ENCODE results near the gene CDH15. TPM values are rescaled to one million over a fixed set of nuclear protein-coding genes. Genes with fewer than 3 reads are reported as not detected.
"Not testable (repeated sequence)": the region's sequence is repeated elsewhere in the genome, so short reads cannot be mapped to it uniquely, and the experiment has no call there.

Gene CDH15
- total RNA-seq, 1 experiment from 2014 or later: 0.05 TPM

- Histone ChIP-seq H3K9me3 (replicated peaks) (no peaks in the 10 kb centered on the region; the same call in 1 of the 2 replicates), H3K27me3 (replicated peaks) (peaks cover 11% of the 10 kb centered on the region), H3K27ac (no peak overlapping the region), H3K4me1 (replicated peaks) (0 out of 2 replicates have a peak, but pooled peaks cover 4% of the 10 kb centered on the region), H3K36me3 (peaks cover 2% of the 10 kb centered on the region; the same call in 1 of the 2 replicates), H3K4me3 (no peak overlapping the region)
- DNase-seq (ENCODE audit: low read depth in 1 of 2, low spot score in 2 of 2): no peak
These were observed 14.6 kb upstream of the CDH15 start for GRCh38 chr16:89156740-89157645.

DNA sequence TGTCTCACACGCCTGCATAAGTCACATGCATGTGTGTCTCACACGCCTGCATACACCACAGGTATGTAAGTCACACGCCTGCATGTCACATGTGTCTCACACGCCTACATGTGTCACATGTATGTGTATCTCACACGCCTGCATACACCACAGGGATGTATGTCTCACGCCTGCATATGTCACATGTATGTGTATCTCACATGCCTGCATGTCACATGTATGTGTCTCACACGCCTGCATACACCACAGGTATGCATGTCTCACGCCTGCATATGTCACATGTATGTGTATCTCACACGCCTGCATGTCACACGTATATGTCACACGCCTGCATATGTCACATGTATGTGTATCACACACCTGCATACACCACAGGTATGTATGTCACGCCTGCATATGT, 13.8 kb upstream of the CDH15 start:
- no peaks in the 10 kb centered on the region; the same call in 1 of the 2 replicates for H3K9me3 ChIP-seq (replicated peaks)
- DNase-seq (ENCODE audit: low read depth in 1 of 2, low spot score in 2 of 2): no peak
- H3K27me3 ChIP-seq (replicated peaks): peaks cover 11% of the 10 kb centered on the region
- H3K27ac ChIP-seq: no peak overlapping the region
- 0 out of 2 replicates have a peak, but pooled peaks cover 4% of the 10 kb centered on the region for H3K4me1 ChIP-seq (replicated peaks)
- H3K4me3 ChIP-seq: no peak overlapping the region
- H3K36me3 ChIP-seq: no peaks in the 10 kb centered on the region

- Histone ChIP-seq H3K27ac (no peak overlapping the region), H3K27me3 (replicated peaks) (peaks cover 16% of the 10 kb centered on the region)
- DNase-seq (ENCODE audit: low read depth in 1 of 2, low spot score in 2 of 2): no peak
These were observed 12.3 kb upstream of the CDH15 start for GRCh38 chr16:89159066-89159849.

GRCh38 chr16:89159850-89160354, 11.6 kb upstream of the CDH15 start:
- Histone ChIP-seq H3K4me1 (replicated peaks) (0 out of 2 replicates have a peak, but pooled peaks cover 4% of the 10 kb centered on the region), H3K9me3 (replicated peaks) (no peaks in the 10 kb centered on the region; the same call in 1 of the 2 replicates), H3K27me3 (replicated peaks) (peaks cover 15% of the 10 kb centered on the region), H3K4me3 (no peak overlapping the region), H3K36me3 (no peaks in the 10 kb centered on the region), H3K27ac (no peak overlapping the region)
- DNase-seq (ENCODE audit: low read depth in 1 of 2, low spot score in 2 of 2): no peak

More at GRCh38 chr16:89159066-89159849, 12.3 kb upstream of the CDH15 start:
- Histone ChIP-seq H3K36me3 (no peaks in the 10 kb centered on the region), H3K4me3 (no peak overlapping the region), H3K9me3 (replicated peaks) (no peaks in the 10 kb centered on the region; the same call in 1 of the 2 replicates), H3K4me1 (replicated peaks) (0 out of 2 replicates have a peak, but pooled peaks cover 4% of the 10 kb centered on the region)

GRCh38 chr16:89160977-89161701, 10.4 kb upstream of the CDH15 start:
- no peaks in the 10 kb centered on the region for H3K36me3 ChIP-seq

GRCh38 chr16:89161763-89162713, 9.5 kb upstream of the CDH15 start:
- Histone ChIP-seq H3K27ac (no peak overlapping the region), H3K4me3 (no peak overlapping the region), H3K9me3 (replicated peaks) (no peaks in the 10 kb centered on the region; the same call in 1 of the 2 replicates), H3K27me3 (replicated peaks) (peaks cover 5% of the 10 kb centered on the region; the same call in 1 of the 2 replicates), H3K36me3 (no peaks in the 10 kb centered on the region), H3K4me1 (replicated peaks) (peaks cover under 1% of the 10 kb centered on the region)
- no peak for DNase-seq (ENCODE audit: low read depth in 1 of 2, low spot score in 2 of 2)

More at GRCh38 chr16:89160977-89161701, 10.4 kb upstream of the CDH15 start:
- Histone ChIP-seq H3K27me3 (replicated peaks) (peaks cover 5% of the 10 kb centered on the region; the same call in 1 of the 2 replicates), H3K9me3 (replicated peaks) (no peaks in the 10 kb centered on the region; the same call in 1 of the 2 replicates), H3K4me3 (no peak overlapping the region), H3K27ac (no peak overlapping the region), H3K4me1 (replicated peaks) (no peaks in the 10 kb centered on the region)
- DNase-seq (ENCODE audit: low read depth in 1 of 2, low spot score in 2 of 2): no peak

- no peak for DNase-seq (ENCODE audit: low read depth in 1 of 2, low spot score in 2 of 2)
- Histone ChIP-seq H3K9me3 (replicated peaks) (no peaks in the 10 kb centered on the region; the same call in 1 of the 2 replicates), H3K27me3 (replicated peaks) (peaks cover 8% of the 10 kb centered on the region; the same call in 1 of the 2 replicates), H3K4me3 (no peak overlapping the region), H3K36me3 (no peaks in the 10 kb centered on the region), H3K27ac (no peak overlapping the region), H3K4me1 (replicated peaks) (peaks cover 6% of the 10 kb centered on the region)
These were observed 8.3 kb upstream of the CDH15 start for GRCh38 chr16:89163297-89163696.

DNA sequence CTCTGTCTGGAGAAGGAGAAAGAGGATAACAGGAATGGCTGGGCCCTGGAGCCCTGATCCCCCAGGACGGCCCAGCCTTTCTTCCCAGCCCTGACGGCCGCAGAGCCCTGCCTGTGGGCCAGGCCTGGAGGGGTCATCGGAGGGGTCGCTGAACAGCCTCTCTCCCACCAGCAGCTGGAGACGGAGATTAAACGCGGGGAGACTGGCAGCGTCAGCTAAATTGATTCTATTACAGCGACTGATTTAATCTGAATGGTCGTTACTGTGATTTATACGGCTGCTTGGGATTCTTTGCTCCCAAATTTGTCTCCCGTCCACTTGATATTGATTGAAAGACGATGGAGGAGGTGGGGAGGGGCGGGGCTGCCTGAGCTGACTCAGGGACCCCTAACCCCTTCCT, 7.1 kb upstream of the CDH15 start:
- H3K4me1 ChIP-seq (replicated peaks): peaks cover 6% of the 10 kb centered on the region
- no peak overlapping the region for H3K4me3 ChIP-seq
- H3K36me3 ChIP-seq: no peaks in the 10 kb centered on the region
- no peaks in the 10 kb centered on the region for H3K9me3 ChIP-seq (replicated peaks)
- no peak overlapping the region for H3K27ac ChIP-seq
- H3K27me3 ChIP-seq (replicated peaks): peaks cover 19% of the 10 kb centered on the region
- DNase-seq (ENCODE audit: low read depth in 1 of 2, low spot score in 2 of 2): no peak

GRCh38 chr16:89164847-89165680, 6.5 kb upstream of the CDH15 start:
- Histone ChIP-seq H3K4me3 (no peak overlapping the region), H3K27ac (no peak overlapping the region), H3K27me3 (replicated peaks) (peaks cover 25% of the 10 kb centered on the region), H3K9me3 (replicated peaks) (no peaks in the 10 kb centered on the region), H3K36me3 (no peaks in the 10 kb centered on the region), H3K4me1 (replicated peaks) (peaks cover 6% of the 10 kb centered on the region)
- DNase-seq (ENCODE audit: low read depth in 1 of 2, low spot score in 2 of 2): no peak

GRCh38 chr16:89165681-89165979, 5.9 kb upstream of the CDH15 start:
- not testable (repeated sequence) for H3K4me1 ChIP-seq (replicated peaks); H3K9me3 ChIP-seq (replicated peaks); H3K36me3 ChIP-seq; H3K4me3 ChIP-seq; DNase-seq (ENCODE audit: low read depth in 1 of 2, low spot score in 2 of 2); H3K27ac ChIP-seq
- peaks cover 30% of the 10 kb centered on the region for H3K27me3 ChIP-seq (replicated peaks)

DNA sequence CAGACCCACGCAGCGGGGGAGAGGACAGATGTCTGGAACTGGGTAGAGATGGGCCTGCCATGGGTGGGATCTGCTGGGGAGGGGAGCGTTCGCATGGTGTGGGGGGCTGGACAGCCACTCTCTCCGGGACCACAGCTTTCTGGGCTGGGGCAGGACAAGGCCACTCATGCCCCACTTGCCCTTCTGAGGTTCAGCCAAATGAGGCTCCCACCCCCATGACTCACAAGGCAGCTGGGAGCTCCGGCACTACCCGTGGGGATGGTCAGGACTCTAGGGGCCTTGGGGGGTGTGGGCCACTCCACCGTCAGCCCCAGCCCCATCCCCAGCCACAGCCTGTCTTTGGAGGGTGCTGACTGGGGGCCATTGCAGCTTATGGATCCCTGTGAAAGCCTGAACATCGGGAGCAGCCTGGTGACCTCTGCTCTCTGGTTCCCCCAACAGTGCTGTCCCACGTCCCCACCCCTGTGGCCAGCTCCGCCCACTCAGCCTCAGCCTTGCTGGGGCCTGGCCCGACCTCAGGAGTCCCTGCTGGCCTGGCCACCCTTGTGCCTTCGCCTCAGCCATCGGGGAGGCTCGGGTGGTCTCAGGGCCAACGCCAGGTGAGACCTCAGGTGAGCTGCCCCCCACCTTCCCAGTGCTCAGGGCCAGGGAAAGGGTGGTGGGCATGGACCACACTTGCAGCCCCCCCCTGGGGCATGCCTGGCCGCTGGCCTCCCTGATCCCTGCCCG, 4.7 kb upstream of the CDH15 start:
- Histone ChIP-seq H3K4me3 (no peak overlapping the region), H3K4me1 (replicated peaks) (peaks cover 6% of the 10 kb centered on the region), H3K27ac (no peak overlapping the region), H3K27me3 (replicated peaks) (peaks cover 37% of the 10 kb centered on the region), H3K36me3 (no peaks in the 10 kb centered on the region), H3K9me3 (replicated peaks) (no peaks in the 10 kb centered on the region)
- DNase-seq (ENCODE audit: low read depth in 1 of 2, low spot score in 2 of 2): no peak
